DMS 273 treated with DMSO at 0.1 percent for 48 hours (cell line): Measurements from ENCODE around the gene TLCD3B.

Source experiments
- DNase-seq: peaks from one replicate; lab custom pipeline; 2025; lab: John Stamatoyannopoulos, UW

Gene TLCD3B

DNA sequence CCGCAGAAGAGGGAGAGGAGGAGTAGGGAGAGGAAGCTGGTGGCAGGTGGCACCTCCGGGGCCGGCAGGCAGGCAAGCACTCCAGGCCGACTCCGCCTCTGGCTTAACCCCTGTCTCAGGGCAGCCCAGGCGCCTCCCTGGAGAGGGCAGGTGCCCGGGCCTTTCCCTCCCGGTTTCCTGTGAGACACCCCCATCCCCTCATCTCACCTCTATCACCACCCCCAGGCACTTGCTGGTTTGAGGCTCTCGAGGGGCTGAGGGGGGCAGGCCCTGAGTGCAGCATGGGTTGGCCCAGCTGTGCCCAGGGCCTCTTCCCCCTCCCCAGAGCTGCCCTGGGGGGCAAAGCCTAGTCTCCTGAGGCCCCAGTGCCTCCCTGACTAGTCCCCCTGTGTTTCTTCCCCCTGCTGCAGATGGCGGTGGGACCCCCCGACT lies 26.2 kb downstream of the TLCD3B start:
- DNase-seq = no peak

DNA sequence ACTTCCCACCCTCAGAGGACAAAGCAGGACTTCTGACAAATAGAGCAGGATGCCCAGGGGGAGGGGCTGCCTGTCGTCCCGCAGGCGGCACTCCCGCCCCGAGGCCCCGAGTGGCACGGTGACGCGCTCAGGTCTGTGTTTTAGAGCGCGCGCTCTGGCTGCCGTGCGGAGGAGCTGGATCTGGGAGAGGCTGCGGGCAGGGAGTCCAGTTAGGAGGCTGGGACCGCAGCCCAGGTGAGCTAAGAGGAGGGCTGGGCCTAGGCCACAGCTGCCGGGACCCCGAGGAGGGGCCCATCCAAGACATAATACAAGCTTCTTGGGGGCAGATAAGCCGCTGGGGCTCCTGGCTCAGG lies 26.7 kb downstream of the TLCD3B start:
- no peak for DNase-seq

DNA sequence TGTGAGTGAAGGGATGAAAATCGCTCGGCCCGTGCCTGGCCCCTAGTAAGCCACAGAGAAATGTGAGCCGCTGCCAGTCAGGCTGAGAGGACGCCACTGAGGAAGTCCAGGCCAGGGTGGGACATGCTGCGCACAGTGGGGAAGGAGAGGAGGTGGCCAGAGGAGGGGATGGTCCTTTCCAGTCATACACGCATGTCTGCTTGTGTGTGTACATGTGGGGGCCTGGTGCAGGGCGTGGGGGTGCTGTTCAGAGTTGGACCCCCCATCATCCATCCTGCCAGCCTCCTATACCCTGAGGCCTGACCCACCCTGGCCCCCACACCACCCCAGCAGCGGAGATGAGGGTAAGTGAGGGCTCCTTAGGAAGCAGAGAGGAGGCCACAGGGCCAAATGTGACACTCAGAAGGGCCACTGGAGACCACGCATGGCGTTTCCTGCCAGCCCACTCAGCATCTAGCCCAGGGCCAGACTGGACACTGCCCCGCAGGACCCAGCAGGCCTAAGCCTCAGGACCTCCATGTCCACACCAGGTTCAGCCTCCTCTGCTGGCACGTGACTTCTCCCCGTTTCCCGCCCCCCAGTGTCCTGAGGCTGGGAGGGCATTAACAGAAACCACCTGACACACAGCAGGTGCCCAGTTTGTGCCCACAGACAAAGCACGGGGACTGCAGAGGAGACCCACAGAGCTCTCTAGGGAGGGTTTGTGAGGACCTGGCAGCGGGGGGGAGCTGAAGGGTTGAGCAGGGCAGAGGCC lies 27.2 kb downstream of the TLCD3B start:
- DNase-seq = no peak

DNA sequence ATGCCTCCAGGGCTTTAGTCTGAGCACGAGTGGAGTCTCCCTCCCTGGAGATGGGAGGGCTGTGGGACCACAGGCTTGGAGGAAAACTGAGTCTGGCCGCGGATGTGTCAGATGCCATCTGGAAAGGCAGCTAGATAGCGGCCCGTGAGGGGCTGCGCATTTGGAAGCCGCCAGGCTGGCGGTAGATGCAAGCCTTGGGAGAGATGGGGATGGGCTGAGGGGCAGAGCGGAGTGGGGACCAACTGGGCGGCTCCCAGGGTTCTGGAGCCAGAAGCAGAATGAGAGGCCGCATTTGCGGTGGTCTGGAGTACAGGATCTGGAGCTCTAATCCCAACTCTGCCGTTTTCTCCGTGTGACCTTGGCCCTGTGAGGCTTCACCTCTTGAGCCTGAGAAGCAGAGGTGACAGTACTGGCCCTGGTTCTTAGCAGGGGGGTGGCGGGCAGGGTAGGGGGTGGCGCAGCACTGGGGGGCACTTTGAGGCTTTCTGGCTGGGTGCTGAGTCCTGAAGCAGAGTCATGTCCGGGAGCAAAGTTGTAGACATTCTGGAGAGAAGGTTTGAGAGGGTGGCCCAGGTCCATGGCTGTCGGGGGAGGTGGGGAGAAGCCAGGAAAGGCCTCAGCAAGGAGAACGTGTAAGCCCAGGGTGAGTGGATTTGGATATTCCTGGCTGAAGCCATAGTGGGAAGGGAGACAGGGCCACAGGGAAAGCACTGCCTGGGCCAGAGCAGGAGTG lies 28.3 kb downstream of the TLCD3B start:
- DNase-seq = no peak

DNA sequence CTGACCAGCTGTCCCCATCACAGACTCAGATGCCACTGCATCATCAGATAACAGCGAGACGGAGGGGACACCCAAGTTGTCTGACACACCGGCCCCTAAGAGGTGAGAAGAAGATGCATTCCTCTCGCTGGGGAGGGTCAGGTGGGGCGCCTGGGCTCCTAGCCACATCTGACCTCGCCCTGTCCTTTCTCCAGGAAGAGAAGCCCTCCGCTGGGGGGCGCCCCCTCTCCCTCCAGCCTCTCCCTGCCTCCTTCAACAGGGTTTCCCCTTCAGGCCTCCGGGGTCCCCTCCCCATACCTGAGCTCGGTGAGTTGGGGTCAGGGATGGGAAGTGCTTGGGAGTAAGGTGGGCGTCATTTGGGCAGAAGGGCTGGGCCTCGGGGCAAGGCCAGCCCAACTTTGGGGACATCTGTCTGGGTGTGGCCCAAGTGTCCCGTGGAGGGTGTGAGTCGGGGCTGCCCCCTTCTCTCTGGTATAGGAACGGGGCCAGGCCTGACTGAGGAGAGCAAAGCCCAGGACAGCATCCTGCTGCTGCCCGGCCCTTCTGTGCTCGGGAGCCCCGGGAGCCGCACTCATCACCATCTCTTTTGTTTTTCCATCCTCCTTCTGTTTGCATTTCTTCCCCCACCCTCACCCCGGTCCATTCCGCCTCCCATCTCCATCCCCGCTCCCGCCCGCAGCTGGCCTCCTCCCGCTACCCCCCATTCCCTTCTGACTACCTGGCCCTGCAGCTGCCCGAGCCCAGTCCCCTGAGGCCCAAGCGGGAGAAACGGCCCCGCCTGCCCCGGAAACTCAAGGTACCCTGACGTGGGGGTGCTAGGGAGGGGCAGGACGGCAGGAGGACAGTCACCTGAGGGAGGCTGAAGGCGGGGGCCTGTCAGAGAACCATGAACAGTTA lies 30.1 kb downstream of the TLCD3B start:
- no peak for DNase-seq

DNA sequence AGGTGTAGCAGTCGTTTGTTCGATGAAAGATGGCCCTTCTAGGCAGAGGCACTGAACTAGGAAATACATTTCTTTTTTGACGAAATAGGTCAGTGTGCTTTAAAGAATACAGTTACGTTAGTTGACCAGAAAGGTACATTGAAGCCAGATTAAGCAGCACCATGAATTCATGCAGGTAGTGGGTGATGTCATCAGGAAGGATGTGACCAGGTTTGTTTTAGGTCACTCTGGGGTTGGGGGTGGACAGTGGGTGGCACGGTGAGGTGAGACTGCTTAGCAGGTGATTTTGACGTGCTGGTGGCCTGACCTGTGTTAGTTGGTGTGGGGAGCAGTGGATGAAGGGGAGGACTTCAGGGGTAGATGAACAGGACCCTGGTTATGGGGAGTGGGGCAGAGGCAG lies 31.5 kb downstream of the TLCD3B start:
- DNase-seq = no peak

DNA sequence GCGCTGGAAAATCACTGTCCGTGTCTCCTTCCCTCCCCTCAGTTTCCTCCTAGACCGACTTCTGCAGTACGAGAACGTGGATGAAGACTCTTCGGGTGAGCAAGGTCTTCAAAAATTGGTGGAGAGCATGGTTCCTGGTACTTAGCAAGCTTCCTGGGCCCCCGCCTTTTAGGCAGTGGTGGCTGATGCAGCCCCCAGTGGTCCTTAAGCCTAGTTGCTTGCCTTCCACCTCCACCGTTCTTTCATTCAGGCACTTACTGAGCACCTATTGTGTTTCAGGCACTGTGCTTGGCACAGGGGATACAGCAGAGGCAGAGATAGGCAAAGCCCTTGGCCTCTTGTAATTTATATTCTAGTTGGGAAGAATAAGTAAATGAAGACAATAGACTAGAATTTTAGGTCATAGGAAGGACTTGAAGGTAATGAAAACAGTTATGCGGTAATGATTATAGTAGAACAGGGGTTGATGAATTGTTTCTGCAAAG lies 34.3 kb downstream of the TLCD3B start:
- DNase-seq = no peak

DNA sequence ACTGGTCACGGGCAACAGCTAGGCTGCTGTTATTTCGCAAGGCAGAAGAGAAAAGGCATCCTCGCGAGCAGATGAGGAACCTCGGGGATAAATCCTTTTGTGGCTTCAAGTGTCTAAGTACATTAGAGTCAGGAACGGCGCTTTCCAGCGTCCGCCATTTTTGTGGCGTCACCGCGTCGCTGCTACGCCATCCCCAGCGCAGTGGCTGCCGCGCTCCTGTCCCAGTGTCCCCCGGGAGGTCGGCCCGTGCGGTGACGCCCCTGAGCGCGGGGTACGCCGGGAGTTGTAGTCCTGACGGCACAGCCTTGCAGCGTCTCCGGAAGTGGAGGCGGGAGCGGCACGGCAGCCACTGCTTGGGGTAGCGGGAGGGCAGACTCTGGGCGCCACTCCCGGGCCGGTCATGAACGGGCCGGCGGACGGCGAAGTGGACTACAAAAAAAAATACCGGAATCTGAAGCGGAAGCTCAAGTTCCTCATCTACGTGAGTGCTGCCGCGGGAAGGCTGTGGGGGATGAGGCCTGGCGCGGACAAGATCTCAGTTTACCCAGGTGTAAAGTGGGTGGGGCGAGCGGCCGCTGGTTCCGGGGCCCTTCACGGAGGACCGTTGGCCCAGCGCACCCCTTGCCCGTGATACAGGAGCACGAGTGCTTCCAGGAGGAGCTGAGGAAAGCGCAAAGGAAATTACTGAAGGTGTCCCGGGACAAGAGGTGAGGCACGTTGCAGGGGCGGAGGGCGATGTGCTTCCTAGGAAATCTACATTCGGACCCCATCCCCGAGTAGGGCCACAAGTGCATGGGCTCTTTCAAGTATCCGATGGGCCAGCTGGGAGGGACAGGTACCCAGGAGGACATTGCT lies 34.9 kb downstream of the TLCD3B start, which contains the start of gene INO80E:
Gene INO80E, plus strand, starts transcription at position 331 of the 855 bp plus-strand sequence. Its CDS starts 70 bp downstream, at position 401.
- peak; percentile 88 for DNase-seq

DNA sequence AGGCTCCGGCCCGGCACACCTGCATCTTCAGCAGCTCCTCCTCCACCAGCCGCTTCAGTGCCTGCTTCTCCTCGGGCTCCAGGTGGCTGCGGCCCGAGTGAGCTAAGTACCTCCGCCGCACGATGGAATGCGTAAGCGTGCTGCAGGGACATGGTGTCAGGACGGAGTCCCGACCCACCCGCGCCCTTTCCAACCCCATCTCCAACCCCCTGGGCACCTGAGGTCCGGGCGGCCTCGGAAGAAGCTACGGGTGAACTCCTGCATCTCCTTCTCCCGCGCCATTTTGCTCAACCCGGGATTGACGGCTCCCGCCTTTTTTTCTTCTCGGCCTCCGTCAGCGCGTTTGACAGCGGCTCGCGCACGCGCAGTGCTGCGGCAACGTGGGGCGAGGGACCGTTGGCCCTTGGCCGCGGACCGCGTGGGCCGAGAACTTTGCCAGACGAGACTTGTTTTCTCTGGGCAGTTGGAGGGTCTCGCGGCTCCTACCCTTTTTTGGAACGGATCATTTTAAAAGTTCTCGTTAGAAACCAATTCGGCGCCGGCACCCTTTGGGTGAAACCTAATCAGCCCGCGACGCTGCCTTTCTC lies 35.7 kb downstream of the TLCD3B start, which contains the start of gene HIRIP3:
Gene HIRIP3, minus strand, starts transcription at position 294 of the 587 bp plus-strand sequence. Its CDS starts 12 bp downstream, at position 282.
- peak; percentile 50 for DNase-seq

DNA sequence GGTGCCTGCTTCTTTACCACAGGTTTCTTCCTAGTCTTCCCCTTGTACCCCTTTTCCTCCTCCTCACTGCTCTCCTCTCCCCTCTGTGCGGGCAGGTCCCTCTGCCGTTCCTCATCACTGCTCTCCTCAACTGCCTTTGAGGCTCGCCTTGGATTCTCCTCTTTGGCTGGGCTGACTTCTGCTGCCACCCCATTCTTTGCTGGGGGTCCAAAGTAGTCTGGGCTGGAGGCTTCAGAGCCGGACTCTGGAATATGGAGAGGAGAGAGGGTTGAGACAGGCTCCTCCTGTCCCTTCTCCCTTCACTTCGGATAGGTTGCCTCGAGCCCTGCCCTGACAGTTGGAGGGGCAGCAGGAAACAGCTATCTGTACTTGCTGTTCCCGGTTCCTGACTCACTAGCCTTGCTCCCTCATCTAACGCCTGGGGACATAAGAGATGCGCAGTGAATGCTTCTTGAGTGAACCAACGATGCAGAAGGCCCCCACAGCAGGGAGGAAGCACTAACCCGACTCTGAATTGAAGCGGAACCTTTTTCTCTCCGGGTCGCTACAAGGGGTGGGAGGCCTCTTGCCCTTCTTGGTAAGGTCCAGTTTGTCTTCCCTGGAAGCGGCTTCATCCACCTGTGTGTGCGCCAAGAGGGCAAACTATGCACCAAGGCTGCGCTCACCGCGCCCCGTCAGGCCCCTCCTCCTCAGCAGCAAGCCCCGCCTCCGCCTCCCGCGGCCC lies 36.3 kb downstream of the TLCD3B start:
- DNase-seq = no peak

DNA sequence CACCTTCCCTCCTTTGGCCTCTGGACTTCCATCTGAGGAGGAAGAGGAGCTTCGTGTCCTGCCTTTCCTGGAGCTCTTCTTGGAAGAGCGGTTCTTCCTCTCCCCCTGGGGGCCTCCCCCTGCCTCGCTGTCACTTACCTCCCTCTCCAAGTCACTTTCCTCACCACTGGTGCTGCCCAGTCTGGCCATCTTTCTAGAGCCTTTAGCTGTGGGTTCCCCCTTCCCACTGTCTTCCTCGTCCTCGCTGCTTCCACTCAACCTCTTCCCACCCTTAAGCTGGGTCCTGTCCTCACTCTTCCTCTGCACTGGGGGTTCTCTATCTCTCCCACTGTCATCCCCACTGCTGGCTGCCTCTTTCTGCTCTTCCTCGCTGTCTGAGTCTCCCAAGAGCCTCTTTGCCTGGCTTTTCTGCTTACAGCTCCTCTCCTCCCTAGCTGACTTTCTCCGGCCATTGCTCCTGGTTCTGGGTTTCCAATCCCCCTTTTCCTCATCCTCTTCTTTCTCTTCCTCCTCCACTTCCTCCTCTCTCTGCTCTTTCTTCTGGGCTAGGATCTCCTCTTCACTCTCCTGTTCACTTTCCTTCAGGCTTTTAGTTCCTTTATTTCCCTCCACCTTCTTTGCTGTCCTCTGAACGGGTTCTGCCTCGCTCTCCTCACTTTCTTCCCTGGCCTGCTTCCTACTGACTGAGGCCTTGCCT lies 37.0 kb downstream of the TLCD3B start:
- DNase-seq = no peak

DNA sequence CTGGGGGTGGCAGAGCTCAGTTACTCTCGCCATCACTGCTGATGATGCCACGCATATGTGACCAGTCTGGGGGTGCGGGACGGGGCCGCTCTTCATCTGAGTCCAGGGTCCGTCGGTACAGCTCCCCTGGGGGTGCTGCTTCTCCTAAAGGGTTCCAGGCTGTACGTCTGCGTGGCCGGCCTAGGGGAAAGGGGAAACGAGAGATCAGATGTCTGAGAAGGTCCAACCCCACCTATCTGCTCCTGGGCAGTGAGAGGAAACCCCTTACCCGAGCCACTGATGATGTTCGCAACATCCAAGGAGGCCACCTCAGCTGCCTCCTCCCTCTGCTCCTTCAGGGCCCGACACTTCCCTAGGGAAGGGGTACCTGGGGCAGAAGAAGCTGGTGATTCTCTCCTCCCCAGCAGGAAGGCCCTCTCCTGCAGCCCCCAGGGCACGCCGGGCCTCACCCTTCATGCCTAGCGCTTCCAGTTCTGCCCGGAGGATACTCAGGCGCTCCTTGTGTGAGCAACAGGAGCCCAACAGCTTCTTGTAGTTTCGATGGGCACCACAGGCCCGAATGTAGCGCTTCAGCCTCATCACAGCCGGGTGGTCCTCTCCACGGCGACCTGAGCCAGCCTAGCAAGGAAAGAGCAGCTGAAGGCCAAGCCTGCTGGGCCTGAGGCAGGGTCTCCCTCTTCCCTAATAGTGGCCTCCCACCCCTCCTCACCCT lies 37.7 kb downstream of the TLCD3B start:
- no peak for DNase-seq

DNA sequence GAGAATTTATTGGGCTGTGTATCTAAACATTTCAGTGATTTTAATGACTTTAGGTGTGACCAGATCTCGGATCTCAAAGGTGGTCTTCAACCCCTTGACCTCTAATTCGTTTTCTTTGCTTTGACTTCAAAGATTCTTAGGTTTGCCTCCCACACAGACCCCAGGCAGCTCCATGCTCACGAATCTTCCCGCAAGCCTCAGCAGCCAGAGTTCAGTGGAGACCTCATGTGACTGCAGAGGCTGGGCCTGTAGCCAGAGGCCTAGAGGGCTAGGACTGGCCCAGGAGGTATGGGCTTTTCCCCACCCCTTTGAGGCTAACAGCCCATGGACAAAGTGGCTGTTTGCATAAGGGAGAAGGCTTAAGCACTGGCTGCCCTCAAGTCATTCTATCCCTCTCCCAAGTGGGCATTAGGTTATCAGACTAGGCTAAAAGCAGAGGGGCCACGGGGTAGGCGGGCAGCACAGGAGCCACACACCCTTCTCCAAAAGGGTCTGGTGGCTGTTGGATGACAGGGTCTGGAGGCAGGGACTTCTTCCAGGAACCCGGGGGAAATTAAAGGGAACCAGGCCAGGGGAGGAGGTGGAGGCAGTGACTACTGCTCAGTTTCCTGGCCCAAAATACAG lies 38.6 kb downstream of the TLCD3B start:
- no peak for DNase-seq

DNA sequence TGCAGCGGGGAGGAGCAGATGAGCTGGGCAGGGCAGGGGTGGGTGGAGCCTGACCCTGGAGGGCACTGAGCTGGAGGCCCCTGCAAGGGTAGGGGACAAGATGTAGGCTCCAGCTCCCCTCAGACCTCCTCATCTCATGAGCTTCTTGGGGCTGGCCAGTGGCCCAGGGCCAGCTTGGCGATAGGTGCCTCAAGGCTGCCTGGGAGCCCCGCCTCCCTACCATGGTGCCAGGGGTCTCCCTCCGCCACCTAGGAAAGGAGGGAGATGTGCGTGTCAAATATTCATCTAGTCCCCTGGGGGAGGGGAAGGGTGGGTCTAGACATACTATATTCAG lies 39.5 kb downstream of the TLCD3B start:
- DNase-seq = no peak

DNA sequence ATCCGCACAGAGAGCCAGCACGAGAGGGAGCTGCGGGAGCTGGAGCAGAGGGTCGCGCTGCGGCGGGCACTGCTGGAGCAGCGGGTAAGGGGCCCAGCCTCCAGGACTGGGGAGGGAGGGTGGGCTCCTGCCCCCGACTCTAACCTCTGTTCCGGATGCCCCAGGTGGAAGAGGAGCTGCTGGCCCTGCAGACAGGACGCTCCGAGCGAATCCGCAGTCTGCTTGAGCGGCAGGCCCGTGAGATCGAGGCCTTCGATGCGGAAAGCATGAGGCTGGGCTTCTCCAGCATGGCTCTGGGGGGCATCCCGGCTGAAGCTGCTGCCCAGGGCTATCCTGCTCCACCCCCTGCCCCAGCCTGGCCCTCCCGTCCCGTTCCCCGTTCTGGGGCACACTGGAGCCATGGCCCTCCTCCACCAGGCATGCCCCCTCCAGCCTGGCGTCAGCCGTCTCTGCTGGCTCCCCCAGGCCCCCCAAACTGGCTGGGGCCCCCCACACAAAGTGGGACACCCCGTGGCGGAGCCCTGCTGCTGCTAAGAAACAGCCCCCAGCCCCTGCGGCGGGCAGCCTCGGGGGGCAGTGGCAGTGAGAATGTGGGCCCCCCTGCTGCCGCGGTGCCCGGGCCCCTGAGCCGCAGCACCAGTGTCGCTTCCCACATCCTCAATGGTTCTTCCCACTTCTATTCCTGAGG lies 40.0 kb downstream of the TLCD3B start:
- DNase-seq = no peak

DNA sequence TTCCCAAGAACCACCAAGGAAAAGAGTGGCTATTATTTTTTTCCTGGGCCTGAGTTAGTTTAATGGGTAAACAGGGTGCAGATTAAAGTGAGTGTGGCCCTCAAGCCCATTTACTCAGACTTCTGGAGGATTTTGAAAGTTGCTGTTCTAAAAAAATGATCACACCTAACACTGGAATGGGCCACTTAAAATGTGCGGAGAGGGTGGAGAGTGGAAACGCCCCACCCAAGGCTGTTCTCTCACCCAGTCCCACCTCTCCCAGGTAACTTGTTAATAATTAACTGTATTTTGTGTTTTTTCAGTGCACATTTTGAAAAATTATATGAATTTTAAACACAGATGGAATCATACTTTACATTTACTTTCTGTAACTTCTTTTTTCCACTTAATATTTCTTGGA lies 41.0 kb downstream of the TLCD3B start:
- DNase-seq = no peak

DNA sequence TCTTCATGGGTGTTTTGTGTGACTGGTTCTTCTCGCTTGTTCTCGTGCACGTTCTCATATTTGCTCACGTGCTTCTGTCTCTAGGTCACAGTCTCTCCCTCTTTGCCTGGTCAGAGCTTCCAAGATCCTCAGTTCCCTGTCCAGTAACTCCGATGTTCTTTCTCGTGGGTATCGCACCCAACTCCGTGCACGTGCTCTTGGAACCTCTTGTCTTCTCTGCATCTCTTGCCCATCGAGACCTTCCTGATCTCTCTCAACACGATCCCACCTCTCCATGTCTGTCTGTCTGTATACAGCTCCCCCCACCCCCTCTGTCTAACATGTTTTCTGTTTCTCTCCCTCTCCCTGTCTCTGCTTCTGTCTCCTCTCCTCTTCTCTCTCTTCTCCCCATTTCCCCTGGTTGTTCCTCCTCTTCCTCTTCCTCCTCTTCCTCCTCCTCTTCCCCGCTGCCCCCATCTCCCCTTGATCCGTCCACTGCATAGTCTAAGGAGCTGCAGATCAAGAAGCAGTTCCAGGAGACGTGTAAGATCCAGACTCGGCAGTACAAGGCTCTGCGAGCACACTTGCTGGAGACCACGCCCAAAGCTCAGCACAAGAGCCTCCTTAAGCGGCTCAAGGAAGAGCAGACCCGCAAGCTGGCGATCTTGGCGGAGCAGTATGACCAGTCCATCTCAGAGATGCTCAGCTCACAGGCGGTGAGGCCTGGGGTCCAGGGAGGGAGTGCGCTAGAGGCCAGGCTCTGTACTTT lies 41.8 kb downstream of the TLCD3B start:
- no peak for DNase-seq
